Liver (tissue), 9 donors: ENCODE measurements around the gene OSBPL1A. TPM values are rescaled to one million over a fixed set of nuclear protein-coding genes. Genes with fewer than 3 reads are reported as not detected.

ENCODE experiments used
- DNase-seq: peaks from one replicate; pipeline ENCODE4 v3.0.0-alpha.2; 2017; ENCODE audit warnings: low spot score
- H3K27ac ChIP-seq, 2 donors: one replicate each; pipeline ENCODE4 v1.7.0; 2013; ENCODE audit warnings: inconsistent platforms in 2 of 2, low read length in 2 of 2, control low read depth in 1 of 2, low read depth in 1 of 2, mild to moderate bottlenecking in 1 of 2
- H3K27me3 ChIP-seq, 4 donors: one replicate each; pipeline versions ENCODE4 v1.6.1 to v1.7.0; 2013; ENCODE audit warnings: low read length in 3 of 4, inconsistent platforms in 1 of 4, mild to moderate bottlenecking in 1 of 4, moderate library complexity in 1 of 4; ENCODE audit not compliant: control insufficient read depth in 4 of 4, insufficient read depth in 4 of 4
- H3K36me3 ChIP-seq, 4 donors: one replicate each; pipeline versions ENCODE4 v1.6.1 to v1.7.0; 2013; ENCODE audit warnings: low read length in 3 of 4, mild to moderate bottlenecking in 3 of 4, low read depth in 1 of 4, moderate library complexity in 1 of 4; ENCODE audit not compliant: control insufficient read depth in 4 of 4, insufficient read depth in 3 of 4
- H3K4me1 ChIP-seq, 4 donors: one replicate each; pipeline versions ENCODE4 v1.6.1 to v1.7.0; 2013; ENCODE audit warnings: low read length in 3 of 4, mild to moderate bottlenecking in 3 of 4, moderate library complexity in 1 of 4; ENCODE audit not compliant: control insufficient read depth in 4 of 4, insufficient read depth in 4 of 4
- H3K4me3 ChIP-seq, 3 donors: one replicate each; pipeline versions ENCODE4 v1.6.1 to v1.7.0; 2013; ENCODE audit warnings: low read length in 3 of 3, control low read depth in 1 of 3, low read depth in 1 of 3, mild to moderate bottlenecking in 1 of 3
- H3K9ac ChIP-seq, 2 donors: one replicate each; pipeline ENCODE4 v1.7.0; 2013; ENCODE audit warnings: low read length in 2 of 2, mild to moderate bottlenecking in 2 of 2, moderate library complexity in 2 of 2, control low read depth in 1 of 2, low read depth in 1 of 2
- H3K9me3 ChIP-seq, 4 donors: one replicate each; pipeline versions ENCODE4 v1.6.1 to v1.7.0; 2013; ENCODE audit warnings: low read length in 3 of 4; ENCODE audit not compliant: control insufficient read depth in 4 of 4
- CTCF ChIP-seq: fragments of 150-350 bp; IDR thresholded peaks from 2 replicates; pipeline ENCODE4 v1.5.1; 2017; ENCODE audit warnings: improper control_type of control experiment, low read depth, low read length; ENCODE audit not compliant: missing input control
- EGR1 ChIP-seq, 2 donors: IDR thresholded peaks; 2 replicates each; pipeline ENCODE4 v1.6.1; 2016 to 2018; ENCODE audit warnings: antibody characterized with exemption in 2 of 2, low read depth in 2 of 2
- FOXA1 ChIP-seq: IDR thresholded peaks from 2 replicates; pipeline ENCODE4 v1.6.1; 2016; ENCODE audit warnings: antibody characterized with exemption
- FOXA2 ChIP-seq: IDR thresholded peaks from 2 replicates; pipeline ENCODE4 v1.6.1; 2016; ENCODE audit warnings: antibody characterized with exemption
- GABPA ChIP-seq, 2 donors: IDR thresholded peaks in 1 of 2; conservative IDR thresholded peaks in 1 of 2; 2 replicates each; pipeline ENCODE4 v1.6.1; 2016; ENCODE audit warnings: antibody characterized with exemption in 2 of 2, mild to moderate bottlenecking in 1 of 2, moderate library complexity in 1 of 2
- HNF4A ChIP-seq, 2 donors: conservative IDR thresholded peaks; 2 replicates each; pipeline ENCODE4 v1.6.1; 2016; ENCODE audit warnings: antibody characterized with exemption in 2 of 2, mild to moderate bottlenecking in 2 of 2
- HNF4G ChIP-seq: IDR thresholded peaks from 2 replicates; pipeline ENCODE4 v1.6.1; 2016; ENCODE audit warnings: antibody characterized with exemption
- JUND ChIP-seq, 2 donors: IDR thresholded peaks; 2 replicates each; pipeline ENCODE4 v1.6.1; 2016; ENCODE audit warnings: antibody characterized with exemption in 2 of 2
- MAX ChIP-seq: IDR thresholded peaks from 2 replicates; pipeline ENCODE4 v1.6.1; 2016; ENCODE audit warnings: antibody characterized with exemption
- NR2F2 ChIP-seq: IDR thresholded peaks from 2 replicates; pipeline ENCODE4 v1.6.1; 2016; ENCODE audit warnings: antibody characterized with exemption
- RAD21 ChIP-seq, 2 donors: IDR thresholded peaks; 2 replicates each; pipeline ENCODE4 v1.6.1; 2016; ENCODE audit warnings: antibody characterized with exemption in 2 of 2, mild to moderate bottlenecking in 2 of 2
- RXRA ChIP-seq, 2 donors: IDR thresholded peaks; 2 replicates each; pipeline ENCODE4 v1.6.1; 2017 to 2018; ENCODE audit warnings: antibody characterized with exemption in 2 of 2, mild to moderate bottlenecking in 1 of 2
- SP1 ChIP-seq: IDR thresholded peaks from 2 replicates; pipeline ENCODE4 v1.6.1; 2018; ENCODE audit warnings: antibody characterized with exemption, mild to moderate bottlenecking
- TAF1 ChIP-seq: conservative IDR thresholded peaks from 2 replicates; pipeline ENCODE4 v1.6.1; 2016; ENCODE audit warnings: antibody characterized with exemption, mild to moderate bottlenecking
- WGBS: extraction: QIAGEN DNeasy Blood & Tissue Kit; methylation state at CpG from one replicate; pipeline ENCODE4 v1.1.7; 2013; 5-methylcytosine and 5-hydroxymethylcytosine counted together
- polyA plus RNA-seq, 2 donors: library from polyadenylated mRNA; stranded (reverse) in 1 of 2; unstranded in 1 of 2; fragments of 200-250 nt in 1 of 2; fragments of >200 nt in 1 of 2; fragmentation: Nextera tagmentation in 1 of 2; extraction: Ambion mirVana in 1 of 2; gene quantifications; one replicate each; pipeline versions ENCODE4 v1.2.1 to v1.2.3, GENCODE V29; 2013 to 2015
- total RNA-seq, 2 donors: library from RNA; depleted of rRNA; stranded (reverse); fragments of >200 nt; gene quantifications; one replicate each; pipeline ENCODE4 v1.2.3, GENCODE V29; 2014
- TF ChIP-seq, protein P1 (sequence below): IDR thresholded peaks from 2 replicates; pipeline ENCODE4 v1.6.1; 2016; ENCODE audit warnings: antibody characterized with exemption
- TF ChIP-seq, protein P2 (sequence below): IDR thresholded peaks from 2 replicates; pipeline ENCODE4 v1.6.1; 2016; ENCODE audit warnings: antibody characterized with exemption, mild to moderate bottlenecking
- TF ChIP-seq, protein P3 (sequence below): IDR thresholded peaks from 2 replicates; pipeline ENCODE4 v1.6.1; 2016; ENCODE audit warnings: antibody characterized with exemption
- donor health status: healthy.
- donor health status: healthy.
- donor health status: healthy.
- donor health status: healthy.
- donor health status: healthy.

Gene OSBPL1A
- total and polyA plus RNA-seq, 4 donors = 5.4 to 12.6 (median 8.9) TPM

DNA sequence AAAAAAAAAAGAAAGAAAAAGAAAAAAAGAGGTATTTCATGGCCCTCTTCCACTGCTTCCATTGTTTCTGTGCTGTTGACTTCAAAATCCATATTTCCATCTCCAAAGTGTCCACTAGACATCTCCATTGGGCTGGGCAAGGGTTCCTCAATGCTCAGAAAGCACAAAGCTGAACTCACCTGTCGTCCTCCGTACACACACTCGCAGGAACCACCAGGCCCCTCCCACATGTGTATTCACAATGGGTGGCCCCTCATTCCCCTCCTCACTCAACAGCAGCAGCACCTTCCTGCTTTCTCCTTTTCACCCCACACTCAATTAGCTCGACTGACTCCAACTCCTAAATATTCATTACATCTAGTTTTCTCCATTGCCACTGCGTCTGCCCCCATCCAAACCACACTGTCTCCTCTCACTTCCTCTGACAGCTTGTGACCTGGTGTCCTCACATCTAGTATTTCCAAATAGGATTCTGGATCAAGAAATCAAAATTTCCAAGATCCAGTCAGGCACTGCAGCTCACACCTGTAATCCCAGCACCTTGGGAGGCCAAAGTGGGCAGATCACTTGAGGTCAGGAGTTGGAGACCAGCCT, 25.2 kb downstream of the OSBPL1A start:
- no peaks in the 10 kb centered on the region for H3K4me1 ChIP-seq
- H3K27ac ChIP-seq = no peak overlapping the region
- H3K9me3 ChIP-seq = no peaks in the 10 kb centered on the region
- DNase-seq = no peak
- TF ChIP-seq JUND (IDR thresholded peaks at IDR 0.05) = no peak
- no peak for TF ChIP-seq RXRA (IDR thresholded peaks at IDR 0.05)
- TF ChIP-seq RAD21 (IDR thresholded peaks at IDR 0.05) = no peak
- no peak for TF ChIP-seq CTCF
- TF ChIP-seq FOXA2 = no peak
- no peak for TF ChIP-seq TAF1
- TF ChIP-seq FOXA1 = no peak
- no peak for TF ChIP-seq EGR1 (IDR thresholded peaks at IDR 0.05; ENCODE audit: low read depth in 2 of 2)
- no peak for TF ChIP-seq MAX
- TF ChIP-seq NR2F2 = no peak
- TF ChIP-seq SP1 = no peak
- TF ChIP-seq, protein P1, sequence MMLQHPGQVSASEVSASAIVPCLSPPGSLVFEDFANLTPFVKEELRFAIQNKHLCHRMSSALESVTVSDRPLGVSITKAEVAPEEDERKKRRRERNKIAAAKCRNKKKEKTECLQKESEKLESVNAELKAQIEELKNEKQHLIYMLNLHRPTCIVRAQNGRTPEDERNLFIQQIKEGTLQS = no peak
- no peak for TF ChIP-seq HNF4G
- TF ChIP-seq, protein P2, sequence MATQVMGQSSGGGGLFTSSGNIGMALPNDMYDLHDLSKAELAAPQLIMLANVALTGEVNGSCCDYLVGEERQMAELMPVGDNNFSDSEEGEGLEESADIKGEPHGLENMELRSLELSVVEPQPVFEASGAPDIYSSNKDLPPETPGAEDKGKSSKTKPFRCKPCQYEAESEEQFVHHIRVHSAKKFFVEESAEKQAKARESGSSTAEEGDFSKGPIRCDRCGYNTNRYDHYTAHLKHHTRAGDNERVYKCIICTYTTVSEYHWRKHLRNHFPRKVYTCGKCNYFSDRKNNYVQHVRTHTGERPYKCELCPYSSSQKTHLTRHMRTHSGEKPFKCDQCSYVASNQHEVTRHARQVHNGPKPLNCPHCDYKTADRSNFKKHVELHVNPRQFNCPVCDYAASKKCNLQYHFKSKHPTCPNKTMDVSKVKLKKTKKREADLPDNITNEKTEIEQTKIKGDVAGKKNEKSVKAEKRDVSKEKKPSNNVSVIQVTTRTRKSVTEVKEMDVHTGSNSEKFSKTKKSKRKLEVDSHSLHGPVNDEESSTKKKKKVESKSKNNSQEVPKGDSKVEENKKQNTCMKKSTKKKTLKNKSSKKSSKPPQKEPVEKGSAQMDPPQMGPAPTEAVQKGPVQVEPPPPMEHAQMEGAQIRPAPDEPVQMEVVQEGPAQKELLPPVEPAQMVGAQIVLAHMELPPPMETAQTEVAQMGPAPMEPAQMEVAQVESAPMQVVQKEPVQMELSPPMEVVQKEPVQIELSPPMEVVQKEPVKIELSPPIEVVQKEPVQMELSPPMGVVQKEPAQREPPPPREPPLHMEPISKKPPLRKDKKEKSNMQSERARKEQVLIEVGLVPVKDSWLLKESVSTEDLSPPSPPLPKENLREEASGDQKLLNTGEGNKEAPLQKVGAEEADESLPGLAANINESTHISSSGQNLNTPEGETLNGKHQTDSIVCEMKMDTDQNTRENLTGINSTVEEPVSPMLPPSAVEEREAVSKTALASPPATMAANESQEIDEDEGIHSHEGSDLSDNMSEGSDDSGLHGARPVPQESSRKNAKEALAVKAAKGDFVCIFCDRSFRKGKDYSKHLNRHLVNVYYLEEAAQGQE = no peak
- no peak for TF ChIP-seq HNF4A (conservative IDR thresholded peaks at IDR 0.05)
- TF ChIP-seq, protein P3, sequence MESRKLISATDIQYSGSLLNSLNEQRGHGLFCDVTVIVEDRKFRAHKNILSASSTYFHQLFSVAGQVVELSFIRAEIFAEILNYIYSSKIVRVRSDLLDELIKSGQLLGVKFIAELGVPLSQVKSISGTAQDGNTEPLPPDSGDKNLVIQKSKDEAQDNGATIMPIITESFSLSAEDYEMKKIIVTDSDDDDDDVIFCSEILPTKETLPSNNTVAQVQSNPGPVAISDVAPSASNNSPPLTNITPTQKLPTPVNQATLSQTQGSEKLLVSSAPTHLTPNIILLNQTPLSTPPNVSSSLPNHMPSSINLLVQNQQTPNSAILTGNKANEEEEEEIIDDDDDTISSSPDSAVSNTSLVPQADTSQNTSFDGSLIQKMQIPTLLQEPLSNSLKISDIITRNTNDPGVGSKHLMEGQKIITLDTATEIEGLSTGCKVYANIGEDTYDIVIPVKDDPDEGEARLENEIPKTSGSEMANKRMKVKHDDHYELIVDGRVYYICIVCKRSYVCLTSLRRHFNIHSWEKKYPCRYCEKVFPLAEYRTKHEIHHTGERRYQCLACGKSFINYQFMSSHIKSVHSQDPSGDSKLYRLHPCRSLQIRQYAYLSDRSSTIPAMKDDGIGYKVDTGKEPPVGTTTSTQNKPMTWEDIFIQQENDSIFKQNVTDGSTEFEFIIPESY = no peak
- TF ChIP-seq GABPA (IDR thresholded peaks at IDR 0.05 in 1 of 2, conservative IDR thresholded peaks at IDR 0.05 in 1 of 2) = no peak
- 82% methylated on average over 5 of the region's 5 CpGs for WGBS
- H3K4me3 ChIP-seq = no peak overlapping the region
- H3K36me3 ChIP-seq = no peaks in the 10 kb centered on the region
- no peaks in the 10 kb centered on the region for H3K27me3 ChIP-seq
- H3K9ac ChIP-seq = no peak overlapping the region
